HG03097 (cell line): Measurements from ENCODE around the gene BMPR2.
"Not testable (repeated sequence)": the region's sequence is repeated elsewhere in the genome, so short reads cannot be mapped to it uniquely, and the experiment has no call there.

Source experiments
- ATAC-seq: cut with Tn5 transposase; IDR thresholded peaks from one replicate; pipeline ENCODE4 v1.9.1; 2021; ENCODE audit not compliant: unreplicated experiment, low FRiP score

The BMPR2 gene

GRCh38 chr2:202444000-202444399 is 67.9 kb downstream of the BMPR2 start:
- no peak for ATAC-seq

- no peak for ATAC-seq
These were observed 73.2 kb downstream of the BMPR2 start for GRCh38 chr2:202449344-202449743.

DNA sequence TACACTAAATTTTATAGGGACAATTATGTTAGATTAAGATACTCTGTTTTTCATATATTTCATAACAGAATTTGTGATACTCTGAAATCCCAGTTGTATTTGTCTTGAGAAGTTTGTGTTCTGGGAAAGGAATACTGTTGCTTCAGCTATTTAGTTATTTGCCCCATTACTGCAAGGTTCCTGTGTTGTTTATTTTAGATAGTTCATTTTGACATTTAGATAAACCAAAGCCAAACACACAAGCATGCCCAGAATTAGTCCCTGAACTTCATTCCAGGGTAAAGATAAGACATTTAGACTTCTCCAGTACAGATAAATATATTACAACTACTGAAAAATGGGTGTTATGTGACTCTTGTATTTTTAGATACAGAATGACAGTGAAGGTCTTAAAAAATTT is 74.7 kb downstream of the BMPR2 start:
- no peak for ATAC-seq

DNA sequence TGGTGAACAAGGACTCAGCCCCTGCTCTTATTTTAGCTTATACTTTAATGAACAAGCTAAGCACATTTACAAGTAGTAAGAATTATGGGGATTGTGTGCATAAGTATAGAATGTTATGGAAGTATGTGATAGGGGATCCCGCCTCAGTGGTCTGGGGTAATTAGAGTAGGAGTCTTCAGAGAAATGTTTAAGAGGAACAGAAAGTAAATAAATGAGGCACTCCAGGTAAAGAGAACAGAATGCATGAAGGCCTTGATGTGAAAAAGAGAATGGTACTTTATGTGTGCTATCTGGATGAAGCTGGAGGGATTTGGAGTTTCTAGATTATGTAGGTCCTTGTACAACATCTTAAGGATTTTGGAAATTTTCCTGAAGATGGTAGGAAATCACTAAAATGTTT is 76.6 kb downstream of the BMPR2 start:
- ATAC-seq, result no peak

DNA sequence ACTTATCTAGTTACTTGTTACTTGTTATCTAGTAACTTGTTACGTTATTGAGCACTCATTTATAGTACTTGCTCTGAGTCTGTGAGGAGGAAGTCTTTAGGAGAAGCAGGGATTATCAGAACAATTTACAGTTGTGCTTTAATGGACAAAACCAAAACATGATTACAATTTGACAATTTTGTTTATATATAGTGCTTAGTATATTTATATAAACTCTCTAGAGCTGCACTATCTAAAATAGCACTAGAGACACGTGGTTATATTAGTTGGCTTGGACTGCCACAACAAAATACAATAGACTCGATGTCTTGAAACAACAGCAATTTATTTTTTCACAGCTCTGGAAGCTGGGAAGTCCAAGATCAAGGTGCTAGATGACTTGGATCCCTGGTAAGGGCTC is 78.4 kb downstream of the BMPR2 start:
- ATAC-seq, result no peak

GRCh38 chr2:202455114-202455513 is 79.0 kb downstream of the BMPR2 start:
- ATAC-seq, result no peak

DNA sequence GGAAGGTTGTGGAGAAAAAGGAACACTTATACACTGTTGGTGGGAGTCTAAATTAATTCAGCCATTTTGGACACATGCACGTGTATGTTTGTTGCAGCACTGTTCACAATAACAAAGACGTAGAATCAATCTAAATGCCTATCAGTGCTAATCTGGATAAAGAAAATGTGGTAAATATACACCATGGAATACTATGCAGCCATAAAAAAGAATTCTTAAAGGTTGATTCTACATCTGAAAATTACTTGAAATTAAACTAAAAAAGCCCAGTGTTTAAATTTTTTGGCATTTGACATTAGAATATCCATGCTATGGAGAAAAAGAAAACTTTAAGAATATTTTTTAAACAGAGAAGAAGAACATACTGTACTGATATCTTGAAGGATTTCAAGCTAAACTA is 84.0 kb downstream of the BMPR2 start:
- no peak for ATAC-seq

GRCh38 chr2:202479090-202479489 is 103.0 kb downstream of the BMPR2 start:
- no peak for ATAC-seq

DNA sequence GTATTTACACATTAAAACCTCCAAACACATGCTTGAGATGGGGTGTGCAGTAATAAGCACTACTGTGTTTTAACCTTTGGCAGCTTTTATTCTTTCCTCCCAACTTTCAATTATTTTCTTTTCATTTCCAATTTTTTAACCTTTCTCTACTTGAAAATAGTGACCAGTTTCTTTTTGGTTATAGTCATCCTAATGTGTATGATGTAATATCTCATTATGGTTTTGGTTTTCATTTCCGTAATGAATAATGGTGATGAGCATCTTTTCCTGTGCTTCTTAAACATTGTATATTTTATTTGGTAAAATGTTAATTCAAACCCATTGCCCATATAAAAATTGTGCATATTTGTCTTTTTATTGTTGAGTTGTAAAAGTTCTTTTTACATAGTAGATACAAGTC is 103.5 kb downstream of the BMPR2 start:
- no peak for ATAC-seq

DNA sequence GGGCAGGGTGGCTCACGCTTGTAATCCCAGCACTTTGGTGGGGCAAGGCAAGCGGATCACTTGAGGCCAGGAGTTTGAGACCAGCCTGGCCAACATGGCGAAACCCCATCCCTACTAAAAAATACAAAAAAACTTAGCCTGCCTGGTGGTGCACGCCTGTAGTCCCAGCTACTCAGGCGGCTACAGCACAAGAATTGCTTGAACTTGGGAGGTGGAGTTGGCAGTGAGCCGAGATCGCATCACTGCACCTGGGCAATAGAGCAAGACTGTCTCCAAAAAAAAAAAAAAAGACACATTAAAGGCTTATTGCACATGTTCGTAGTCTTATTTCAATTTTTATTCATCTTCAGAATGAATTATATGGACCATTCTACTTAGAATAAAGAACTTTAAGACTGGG is 110.2 kb downstream of the BMPR2 start:
- ATAC-seq, result no peak

- ATAC-seq, result no peak
These were observed 112.5 kb downstream of the BMPR2 start for GRCh38 chr2:202488671-202489070.

DNA sequence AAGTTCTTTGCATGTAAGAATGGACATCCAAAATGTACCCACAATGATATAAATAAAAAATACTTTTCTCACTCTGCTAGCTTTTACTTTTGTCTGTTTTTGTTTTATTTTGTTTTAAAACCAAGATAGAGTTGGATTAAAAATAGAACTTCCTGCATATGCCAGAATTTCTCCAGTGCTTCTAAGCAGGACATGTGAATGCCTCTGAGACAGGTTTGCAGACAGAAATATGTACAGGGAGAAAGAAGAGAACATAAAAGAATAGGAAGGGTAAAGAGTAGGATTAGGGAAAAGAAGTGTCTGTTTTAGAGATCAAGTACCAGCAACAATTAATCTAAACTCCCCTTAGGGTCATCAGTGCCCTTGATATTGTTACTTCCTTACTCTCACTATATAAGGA is 114.4 kb downstream of the BMPR2 start:
- no peak for ATAC-seq

DNA sequence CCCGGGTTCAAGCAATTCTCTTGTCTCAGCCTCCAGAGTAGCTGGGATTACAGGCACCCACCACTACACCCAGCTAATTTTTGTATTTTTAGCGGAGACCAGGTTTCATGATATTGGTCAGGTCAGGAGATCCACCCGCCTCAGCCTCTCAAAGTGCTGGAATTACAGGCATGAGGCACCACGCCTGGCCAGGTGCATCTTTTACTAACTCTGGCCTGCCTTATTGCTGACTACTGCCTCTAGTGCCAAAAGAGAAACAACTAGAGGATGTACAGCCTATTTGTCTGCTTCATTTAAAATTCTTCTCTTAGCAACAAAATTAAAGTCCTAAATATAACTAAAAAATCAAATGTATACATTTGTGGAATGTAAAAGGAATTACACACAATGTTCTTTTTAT is 115.4 kb downstream of the BMPR2 start:
- no peak for ATAC-seq

DNA sequence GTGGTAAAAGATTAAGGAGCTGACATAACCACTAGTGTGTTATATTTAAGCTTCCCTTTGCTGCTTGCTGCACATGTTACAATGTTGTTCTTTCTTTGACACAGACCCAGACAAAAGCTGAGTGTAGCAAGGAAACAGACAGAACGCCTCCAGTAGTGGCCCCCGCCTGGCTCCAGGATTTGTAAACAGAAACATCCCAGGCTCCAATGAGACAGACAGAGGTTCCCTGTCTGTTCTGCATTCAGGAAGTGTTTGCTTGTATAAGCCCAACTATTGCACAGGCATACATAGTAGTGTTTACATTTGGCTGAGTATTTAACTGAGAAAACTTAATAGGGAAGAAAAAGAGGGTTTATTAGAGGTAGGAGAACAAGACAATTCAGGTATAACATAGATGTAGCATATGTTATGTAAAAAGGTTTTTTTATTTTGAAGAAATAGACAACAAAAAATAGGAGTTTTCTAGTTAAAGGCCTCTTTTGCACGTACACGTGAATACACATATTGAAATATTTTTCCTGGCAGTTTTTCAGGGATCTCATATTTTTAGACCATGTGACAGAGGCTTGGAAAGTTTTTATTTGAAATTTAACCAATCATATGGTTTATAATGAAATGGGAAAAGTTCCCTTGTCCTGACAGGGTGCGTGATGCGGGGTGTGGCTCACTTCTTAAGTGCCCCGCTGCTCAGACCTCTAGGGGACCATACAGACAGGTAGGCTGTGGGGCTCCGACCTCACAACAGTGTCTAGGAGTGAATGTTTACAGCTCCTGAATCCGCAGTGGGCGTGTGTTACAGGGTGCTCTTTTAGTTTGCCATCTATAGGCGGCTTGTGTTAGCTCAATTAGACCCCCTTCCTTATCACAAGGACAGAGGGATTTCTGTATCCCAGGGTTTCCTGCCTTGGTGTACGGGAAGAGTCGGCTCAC is 118.4 kb downstream of the BMPR2 start:
- no peak for ATAC-seq

- ATAC-seq, result no peak
These were observed 119.1 kb downstream of the BMPR2 start for GRCh38 chr2:202495230-202495604.

- ATAC-seq, result not testable (repeated sequence)
These were observed 120.8 kb downstream of the BMPR2 start for GRCh38 chr2:202496835-202497472.

DNA sequence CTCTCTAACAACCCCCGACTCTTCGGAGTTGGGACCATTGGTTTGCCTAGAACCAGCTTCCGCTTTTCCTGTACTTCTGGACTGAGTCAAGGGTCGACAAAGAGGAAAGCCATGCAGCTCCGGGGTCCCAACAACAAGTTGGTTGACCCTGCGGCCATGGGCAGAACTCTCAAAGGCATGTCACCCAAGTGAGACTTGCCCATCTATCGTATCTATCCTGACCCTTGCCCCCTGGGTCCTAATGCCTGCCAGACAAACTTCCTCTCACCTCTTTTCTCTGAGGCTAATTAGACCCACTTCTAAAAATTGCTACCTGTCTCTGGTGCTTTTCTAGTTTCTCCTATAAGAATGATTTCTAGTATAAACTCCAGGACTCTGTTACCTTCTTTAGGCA is 121.3 kb downstream of the BMPR2 start:
- ATAC-seq, result not testable (repeated sequence)

GRCh38 chr2:202499841-202500240 is 123.7 kb downstream of the BMPR2 start:
- not testable (repeated sequence) for ATAC-seq

DNA sequence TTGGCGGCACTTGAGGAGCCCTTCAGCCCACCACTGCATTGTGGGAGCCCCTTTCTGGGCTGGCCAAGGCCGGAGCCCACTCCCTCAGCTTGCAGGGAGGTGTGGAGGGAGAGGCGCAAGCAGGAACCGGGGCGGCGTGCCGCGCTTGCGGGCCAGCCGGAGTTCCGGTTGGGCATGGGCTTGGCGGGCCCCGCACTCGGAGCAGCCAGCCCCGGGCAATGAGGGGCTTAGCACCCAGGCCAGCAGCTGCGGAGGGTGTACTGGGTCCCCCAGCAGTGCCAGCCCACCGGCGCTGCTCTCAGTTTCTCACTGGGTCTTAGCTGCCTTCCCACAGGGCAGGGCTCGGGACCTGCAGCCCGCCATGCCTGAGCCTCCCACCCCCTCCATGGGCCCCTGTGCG is 127.1 kb downstream of the BMPR2 start:
- ATAC-seq, result not testable (repeated sequence)

DNA sequence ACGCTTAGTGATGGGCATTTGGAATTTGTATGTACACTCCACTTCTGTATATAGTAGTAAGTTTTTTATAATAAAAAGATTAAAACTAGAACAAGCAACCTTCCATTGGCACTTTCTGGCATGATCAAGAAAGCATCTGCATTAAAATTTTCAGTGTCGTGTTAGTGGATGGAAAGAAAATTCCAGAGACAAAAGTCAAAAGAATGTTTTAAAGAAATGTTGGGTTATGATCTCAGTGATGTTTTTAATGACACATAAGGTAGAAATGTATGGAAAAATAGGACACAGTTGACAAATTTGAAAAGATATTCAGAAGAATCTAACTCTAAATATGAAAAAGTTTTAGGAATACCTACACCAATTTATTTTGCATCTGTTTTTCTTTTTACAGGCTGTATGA is 132.6 kb downstream of the BMPR2 start:
- no peak for ATAC-seq

- ATAC-seq, result no peak
These were observed 134.8 kb downstream of the BMPR2 start for GRCh38 chr2:202510911-202511310.

- ATAC-seq, result no peak
These were observed 136.0 kb downstream of the BMPR2 start for GRCh38 chr2:202512176-202512575.
